Measurements from ENCODE around the gene IL3.

DNA sequence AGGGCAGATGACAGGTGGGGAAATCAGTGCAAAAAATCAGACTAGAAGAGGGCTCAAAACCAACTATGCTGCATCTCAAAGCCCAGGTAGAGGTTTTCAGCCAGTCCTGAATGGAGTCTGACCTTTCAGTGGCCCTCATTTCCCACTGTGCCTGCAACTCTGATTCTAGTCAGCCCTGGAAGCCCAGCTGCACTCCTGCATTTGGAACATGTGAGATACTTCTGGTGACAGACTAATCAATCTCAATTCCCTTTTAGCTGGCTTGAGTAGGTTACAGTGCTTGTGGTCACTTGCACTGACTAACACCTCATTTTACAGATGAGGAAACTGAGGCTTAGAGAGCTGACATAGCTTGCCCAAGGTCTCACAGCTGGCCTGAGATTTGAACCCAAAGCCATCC lies 41.1 kb upstream of the IL3 start:
- TF ChIP-seq, protein P1, sequence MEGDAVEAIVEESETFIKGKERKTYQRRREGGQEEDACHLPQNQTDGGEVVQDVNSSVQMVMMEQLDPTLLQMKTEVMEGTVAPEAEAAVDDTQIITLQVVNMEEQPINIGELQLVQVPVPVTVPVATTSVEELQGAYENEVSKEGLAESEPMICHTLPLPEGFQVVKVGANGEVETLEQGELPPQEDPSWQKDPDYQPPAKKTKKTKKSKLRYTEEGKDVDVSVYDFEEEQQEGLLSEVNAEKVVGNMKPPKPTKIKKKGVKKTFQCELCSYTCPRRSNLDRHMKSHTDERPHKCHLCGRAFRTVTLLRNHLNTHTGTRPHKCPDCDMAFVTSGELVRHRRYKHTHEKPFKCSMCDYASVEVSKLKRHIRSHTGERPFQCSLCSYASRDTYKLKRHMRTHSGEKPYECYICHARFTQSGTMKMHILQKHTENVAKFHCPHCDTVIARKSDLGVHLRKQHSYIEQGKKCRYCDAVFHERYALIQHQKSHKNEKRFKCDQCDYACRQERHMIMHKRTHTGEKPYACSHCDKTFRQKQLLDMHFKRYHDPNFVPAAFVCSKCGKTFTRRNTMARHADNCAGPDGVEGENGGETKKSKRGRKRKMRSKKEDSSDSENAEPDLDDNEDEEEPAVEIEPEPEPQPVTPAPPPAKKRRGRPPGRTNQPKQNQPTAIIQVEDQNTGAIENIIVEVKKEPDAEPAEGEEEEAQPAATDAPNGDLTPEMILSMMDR (conservative IDR thresholded peaks at IDR 0.05; ENCODE audit: low read depth, low read length) = no peak
- no peak for TF ChIP-seq EZH2 (IDR thresholded peaks at IDR 0.05; ENCODE audit: borderline replicate concordance, low read depth, low read length, poor library complexity, severe bottlenecking)

All from A673 (cell line).